GM19023 (cell line): ENCODE results near the gene FAM181A.

Experiments
- ATAC-seq: cut with Tn5 transposase; IDR thresholded peaks from one replicate; pipeline ENCODE4 v1.9.1; 2021; ENCODE audit warnings: mild to moderate bottlenecking, moderate library complexity; ENCODE audit not compliant: unreplicated experiment

Gene FAM181A

GRCh38 chr14:93960774-93961438 lies 33.8 kb downstream of the FAM181A start:
- no peak for ATAC-seq

GRCh38 chr14:93961620-93962019 lies 34.5 kb downstream of the FAM181A start:
- no peak for ATAC-seq

GRCh38 chr14:93962701-93963601 lies 35.8 kb downstream of the FAM181A start:
- peak; percentile 53 for ATAC-seq

- ATAC-seq = no peak
Observed at GRCh38 chr14:93963692-93964091, 36.5 kb downstream of the FAM181A start.

- ATAC-seq = no peak
Observed at GRCh38 chr14:93964281-93964680, 37.1 kb downstream of the FAM181A start.

GRCh38 chr14:93964820-93965286 lies 37.7 kb downstream of the FAM181A start:
- ATAC-seq = no peak

GRCh38 chr14:93965287-93965821 lies 38.2 kb downstream of the FAM181A start:
- no peak for ATAC-seq

- ATAC-seq = no peak
Observed at GRCh38 chr14:93965946-93966474, 38.9 kb downstream of the FAM181A start.

GRCh38 chr14:93967637-93968250 lies 40.6 kb downstream of the FAM181A start:
- ATAC-seq = peak; percentile 30

GRCh38 chr14:93969082-93969828 lies 42.1 kb downstream of the FAM181A start:
- no peak for ATAC-seq

- no peak for ATAC-seq
Observed at GRCh38 chr14:93970585-93970964, 43.4 kb downstream of the FAM181A start.

GRCh38 chr14:93970965-93971634 lies 44.0 kb downstream of the FAM181A start:
- ATAC-seq = peak; percentile 37

- ATAC-seq = no peak
Observed at GRCh38 chr14:93971635-93972027, 44.5 kb downstream of the FAM181A start.

GRCh38 chr14:93972618-93973205 lies 45.6 kb downstream of the FAM181A start:
- no peak for ATAC-seq

- ATAC-seq = no peak
Observed at GRCh38 chr14:93973607-93974006, 46.5 kb downstream of the FAM181A start.

- no peak for ATAC-seq
Observed at GRCh38 chr14:93974299-93974698, 47.2 kb downstream of the FAM181A start.

GRCh38 chr14:93974833-93975232 lies 47.7 kb downstream of the FAM181A start:
- no peak for ATAC-seq

GRCh38 chr14:93975791-93976476 lies 48.8 kb downstream of the FAM181A start:
- ATAC-seq = peak; percentile 60
